Activated CD4-positive, alpha-beta T cell treated with anti-CD3 and anti-CD28 coated beads, Interleukin-2, amount 50 U/mL, for 4 hours (primary cell): ENCODE measurements around the gene FAM13C.
"Not testable (repeated sequence)": the region's sequence is repeated elsewhere in the genome, so short reads cannot be mapped to it uniquely, and the experiment has no call there.

Experiments used
- DNase-seq, 2 experiments: peaks; one replicate each; pipeline ENCODE4 v3.0.0-alpha.2; 2020

FAM13C gene

DNA sequence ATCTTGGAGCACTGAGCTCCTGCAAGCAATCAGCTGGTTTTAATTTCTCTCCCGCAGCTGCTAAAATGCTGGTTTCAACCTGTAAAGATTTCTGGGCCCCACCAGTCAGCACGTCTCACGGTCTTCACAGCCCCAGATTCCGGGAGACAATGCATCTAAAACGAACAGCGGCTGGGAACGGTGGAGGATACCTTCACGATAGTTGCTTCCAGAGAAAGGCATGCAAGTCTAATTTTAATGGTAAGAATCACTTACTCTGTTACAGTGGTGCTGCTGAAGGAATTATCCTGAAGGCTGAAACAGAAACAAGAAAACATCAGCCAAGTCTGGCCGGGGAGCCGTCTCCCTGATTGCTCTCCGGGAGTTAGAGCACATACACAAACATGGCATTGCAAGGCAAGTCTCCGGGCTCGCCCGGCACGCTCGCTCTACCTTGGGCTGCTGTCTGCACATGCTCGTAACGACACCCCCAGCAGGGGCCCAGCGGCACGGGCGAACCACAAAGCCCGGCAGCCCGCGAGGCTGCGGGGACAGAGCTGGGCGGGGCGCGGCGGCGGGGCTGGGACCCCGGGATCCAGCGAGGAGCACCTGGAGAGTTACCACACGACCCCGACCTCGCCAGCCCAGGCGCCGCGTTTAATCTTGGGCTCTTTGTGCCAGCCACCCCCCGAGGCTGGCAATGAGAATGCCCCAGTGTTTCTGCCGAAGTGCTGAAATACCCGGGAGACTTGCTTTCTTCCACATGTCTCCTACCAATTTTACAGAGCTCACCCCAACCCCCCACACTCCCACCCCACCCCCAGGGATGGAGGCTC is at the start of gene FAM13C:
Gene FAM13C, minus strand, starts transcription at position 406 of the 815 bp plus-strand sequence. Its CDS starts 89 bp downstream, at position 317.
- no peak for DNase-seq

DNA sequence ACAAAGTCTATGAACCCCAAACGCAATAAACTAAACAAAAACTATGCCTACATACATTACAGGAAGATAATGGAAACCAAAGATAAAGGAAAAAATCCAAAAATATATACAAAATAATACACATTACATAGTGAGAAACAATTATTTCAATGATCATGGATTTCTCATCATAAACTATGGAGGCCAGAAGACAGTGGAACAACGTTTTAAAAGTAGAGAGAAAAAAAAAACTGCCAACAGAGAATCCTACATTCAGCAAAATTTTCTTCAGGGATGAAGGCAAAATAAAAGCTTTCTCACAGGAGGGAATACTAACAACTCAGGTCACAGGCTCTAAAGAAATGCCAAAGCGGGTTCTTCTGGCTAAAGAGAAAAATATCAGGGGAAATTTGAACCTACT is 42.9 kb upstream of the FAM13C start:
- no peak for DNase-seq

DNA sequence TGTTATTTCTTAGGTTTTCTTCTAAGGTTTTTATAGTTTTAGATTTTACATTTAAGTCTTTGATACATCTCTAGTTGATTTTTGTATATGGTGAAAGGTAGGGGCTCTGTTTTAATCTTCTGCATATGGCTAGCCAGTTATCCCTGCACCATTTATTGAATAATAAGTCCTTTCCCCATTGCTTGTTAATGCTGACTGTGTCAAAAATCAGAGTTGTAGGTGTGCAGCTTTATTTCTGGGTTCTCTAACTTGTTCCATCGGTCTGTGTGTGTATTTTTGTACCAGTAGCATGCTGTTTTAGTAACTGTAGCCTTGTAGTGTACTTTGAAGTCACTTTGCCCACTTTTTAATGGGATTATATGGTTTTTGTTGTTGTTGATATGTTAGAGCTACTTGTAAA is 37.9 kb upstream of the FAM13C start:
- no peak for DNase-seq

DNA sequence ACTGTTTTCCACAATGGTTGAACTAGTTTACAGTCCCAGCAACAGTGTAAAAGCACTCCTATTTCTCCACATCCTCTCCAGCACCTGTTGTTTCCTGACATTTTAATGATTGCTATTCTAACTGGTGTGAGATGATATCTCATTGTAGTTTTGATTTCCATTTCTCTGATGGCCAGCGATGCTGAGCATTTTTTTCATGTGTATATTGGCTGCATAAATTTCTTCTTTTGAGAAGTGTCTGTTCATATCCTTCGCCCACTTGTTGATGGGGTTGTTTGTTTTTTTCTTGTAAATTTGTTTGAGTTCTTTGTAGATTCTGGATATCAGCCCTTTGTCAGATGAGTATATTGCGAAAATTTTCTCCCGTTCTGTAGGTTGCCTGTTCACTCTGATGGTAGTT is 37.0 kb upstream of the FAM13C start:
- DNase-seq, result not testable (repeated sequence)

DNA sequence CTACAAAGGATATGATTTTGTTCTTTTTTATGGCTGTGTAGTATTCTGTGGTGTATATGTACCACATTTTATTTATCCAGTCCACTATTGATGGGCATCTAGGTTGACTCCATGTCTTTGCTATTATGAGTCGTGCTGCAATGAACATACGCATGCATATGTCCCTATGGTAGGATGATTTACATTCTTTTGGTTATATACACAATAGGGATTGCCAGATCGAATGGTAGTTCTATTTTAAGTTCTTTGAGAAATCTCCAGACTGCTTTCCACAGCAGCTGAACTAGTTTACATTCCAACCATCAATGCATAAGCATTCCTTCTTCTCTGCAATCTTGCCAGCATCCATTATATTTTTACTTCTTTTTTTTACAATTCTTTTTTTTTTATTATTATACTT is 35.6 kb upstream of the FAM13C start:
- DNase-seq, result no peak

DNA sequence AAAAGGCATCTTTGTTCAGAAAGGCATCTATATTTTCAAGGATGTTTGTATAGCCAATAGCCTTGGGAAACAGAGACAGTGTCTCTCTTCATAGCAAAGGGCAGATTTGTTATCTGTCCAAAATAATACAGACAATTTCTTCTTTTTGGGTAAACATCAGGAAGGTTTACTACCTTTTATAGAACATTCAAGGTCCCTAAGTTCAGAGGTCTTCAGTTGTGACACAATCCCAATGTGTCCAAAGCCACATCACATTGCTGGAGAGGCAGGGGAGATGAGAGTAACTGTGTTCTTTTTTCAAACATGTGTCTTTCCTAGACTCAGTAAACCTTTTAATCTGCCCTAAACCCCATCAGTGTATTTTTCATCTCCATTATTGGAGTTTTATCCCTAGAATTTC is 33.6 kb upstream of the FAM13C start:
- no peak for DNase-seq

DNA sequence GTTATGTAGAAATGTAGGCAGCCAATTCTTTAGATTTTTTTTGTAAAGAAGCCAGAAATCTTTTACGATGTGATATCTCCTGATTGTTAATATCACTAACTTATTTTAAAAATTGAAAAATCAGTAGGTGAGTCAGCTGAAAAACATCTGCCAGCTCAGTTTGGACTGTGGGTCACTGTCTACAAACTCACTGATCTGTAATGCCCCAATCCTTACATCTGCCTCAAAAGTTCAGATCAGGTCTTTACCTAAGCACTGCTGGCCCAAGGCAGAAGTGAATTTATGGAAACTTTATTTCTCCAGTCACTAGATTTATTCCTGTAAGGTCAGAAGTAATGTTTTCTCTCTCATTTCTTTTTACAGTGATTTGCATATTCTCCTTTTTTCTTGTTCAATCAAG is 31.0 kb upstream of the FAM13C start:
- no peak for DNase-seq

DNA sequence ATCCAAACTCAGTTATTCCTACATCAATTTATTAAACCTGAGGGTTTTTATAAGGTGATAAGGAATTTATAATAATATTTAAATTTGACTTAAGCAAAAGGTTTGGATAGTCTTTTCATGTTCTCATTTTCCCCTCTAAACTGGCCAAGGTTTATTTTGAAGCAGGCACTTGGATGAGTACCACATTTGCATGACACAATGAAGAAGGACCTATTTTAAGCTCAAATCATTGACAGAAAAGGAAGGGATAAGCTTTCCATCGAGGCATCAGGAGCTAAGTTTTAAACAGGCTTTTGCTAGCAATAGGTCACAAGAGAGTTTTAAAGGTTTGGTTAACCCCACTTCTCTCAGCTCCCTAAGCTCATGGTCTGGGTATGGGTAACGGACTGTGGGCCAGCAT is 28.7 kb upstream of the FAM13C start:
- no peak for DNase-seq

DNA sequence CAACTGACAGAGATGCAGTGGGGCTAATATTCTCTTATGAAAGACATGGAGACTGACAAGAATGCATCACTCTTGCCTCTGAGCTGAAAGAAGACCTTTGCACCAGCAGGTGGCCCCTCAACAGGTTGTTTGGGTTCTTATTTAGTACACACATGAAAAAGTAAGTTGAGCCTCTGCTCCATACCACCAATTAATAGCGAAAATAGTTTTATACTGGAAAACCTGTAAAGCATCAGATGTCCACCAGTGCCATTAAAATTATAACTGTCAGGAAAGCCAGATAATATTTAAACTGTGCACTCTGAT is 26.3 kb upstream of the FAM13C start:
- DNase-seq, result no peak

DNA sequence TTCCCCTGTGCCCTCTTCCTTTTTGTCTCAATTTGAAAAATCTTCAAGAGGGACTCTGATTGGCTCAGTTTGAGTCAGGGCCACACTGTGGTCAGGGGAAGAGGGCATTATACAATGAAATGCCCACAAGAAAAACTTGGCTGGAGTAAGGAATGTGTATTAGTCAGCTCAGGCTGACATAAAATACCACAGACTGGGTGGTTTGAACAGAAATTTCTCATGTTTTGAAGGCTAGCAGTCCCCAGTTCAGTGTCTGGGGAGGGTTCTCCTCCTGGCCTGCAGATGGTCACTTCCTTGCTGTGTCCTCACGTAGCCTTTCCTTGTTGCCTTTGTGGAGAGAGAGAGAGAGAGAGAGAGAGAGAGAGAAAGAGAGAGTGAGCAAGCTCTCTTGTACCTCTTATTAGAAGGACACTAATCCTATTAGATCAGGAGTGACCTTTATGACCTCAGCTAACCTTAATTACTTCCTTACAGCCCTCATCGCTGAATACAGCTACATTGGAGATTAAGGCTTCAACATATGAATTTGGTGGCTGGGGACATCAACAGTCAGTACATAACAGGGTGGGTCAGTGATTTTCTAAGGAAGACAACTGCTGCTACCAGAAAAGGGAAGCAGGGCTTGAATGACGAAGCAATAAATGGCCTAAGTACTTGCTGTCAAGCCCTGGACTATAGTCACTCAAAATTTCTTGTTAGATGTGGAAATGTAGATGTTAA is 25.8 kb upstream of the FAM13C start:
- DNase-seq, result no peak

DNA sequence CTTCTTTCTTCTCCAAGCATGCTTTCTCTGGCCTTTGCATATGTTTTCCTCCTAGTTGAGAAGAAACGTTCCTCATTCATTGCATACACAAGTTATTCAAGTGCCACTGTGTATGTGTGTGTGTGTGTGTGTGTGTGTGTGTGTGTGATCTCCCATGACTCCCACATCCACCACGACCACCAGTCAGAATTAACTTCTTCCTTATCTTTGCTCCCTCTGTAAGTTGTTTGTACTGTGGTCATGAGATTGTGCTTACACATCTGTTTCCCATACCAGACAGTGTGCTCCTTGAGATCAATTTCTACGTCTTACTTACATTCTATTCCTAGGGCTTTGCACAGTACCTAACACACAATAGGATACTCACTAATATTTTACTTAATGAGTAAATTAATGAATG is 22.4 kb upstream of the FAM13C start:
- no peak for DNase-seq

DNA sequence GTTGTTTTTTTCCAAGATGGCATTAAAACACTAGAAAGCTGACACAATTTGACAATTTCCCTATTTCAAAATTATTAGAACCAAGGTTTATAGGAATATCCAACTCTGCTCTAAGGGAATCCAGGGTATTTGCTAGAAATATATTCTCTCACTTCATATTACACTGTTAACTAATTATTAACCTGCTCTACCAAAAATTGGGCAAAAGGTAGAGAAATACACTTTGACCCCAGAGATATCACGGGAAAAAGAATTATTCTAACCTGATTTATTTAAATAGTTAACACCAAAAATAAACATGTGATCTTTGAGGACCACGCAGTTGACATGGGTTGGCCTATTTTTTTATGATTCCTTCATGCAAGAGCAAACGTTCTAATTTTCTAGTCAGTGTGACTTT is 21.6 kb upstream of the FAM13C start:
- no peak for DNase-seq

DNA sequence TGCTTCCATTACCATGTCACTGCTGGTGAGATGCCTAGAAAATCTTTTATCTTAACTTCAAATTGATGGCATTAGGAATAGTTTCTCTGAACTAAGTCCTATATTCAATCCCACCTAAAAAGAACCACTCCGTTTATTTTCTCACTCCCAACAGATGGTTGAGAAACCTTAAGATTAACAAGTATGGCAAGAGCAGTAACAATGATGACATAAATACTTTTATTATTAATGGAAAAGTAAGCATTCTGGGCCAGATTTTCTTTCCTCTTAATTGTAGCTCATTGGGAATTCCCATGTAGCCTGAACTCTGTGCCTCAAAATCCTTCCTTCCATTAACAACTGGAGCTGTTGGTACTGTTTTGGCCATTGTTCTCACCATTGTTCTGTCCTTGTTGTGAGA is 21.1 kb upstream of the FAM13C start:
- DNase-seq, result no peak

DNA sequence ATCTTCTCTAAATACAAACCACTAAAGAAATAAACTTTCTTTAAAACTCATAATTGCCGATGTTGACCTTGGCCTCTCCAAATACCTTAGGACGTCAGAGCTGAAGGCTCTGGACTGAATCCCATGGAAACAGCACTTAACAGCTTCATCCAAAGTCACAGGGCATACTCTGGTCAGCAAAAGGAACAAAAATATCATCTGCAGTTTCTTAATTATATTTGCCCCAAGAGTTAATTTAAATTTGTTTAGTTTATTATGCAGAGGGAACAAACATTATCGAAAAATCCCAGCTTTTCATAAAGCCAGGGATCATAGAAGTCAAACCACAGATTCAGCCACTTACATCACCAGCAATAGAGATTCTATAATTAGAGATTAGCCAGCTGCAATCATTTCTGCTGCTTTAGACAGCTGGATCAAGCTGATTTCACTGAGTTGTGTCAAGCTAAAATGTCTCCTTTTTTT is 20.5 kb upstream of the FAM13C start:
- no peak for DNase-seq

DNA sequence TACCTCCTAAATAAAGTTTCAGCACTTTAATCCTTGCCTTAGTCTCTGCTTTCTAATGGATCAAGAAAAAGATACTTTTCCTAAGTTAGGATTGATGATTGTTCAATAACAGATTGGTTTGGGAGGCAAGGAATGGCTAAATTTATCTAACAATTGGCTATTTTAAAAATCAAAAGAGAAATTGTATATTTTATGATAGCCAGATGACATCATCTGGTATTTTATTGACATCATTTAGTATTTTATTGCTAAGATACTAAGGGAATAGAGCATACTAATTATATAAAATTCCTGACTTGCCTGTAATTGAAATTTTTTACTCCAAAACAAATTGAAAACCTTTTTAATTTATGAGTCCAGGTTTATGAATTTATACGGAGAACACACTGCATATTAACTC is 19.3 kb upstream of the FAM13C start:
- no peak for DNase-seq

DNA sequence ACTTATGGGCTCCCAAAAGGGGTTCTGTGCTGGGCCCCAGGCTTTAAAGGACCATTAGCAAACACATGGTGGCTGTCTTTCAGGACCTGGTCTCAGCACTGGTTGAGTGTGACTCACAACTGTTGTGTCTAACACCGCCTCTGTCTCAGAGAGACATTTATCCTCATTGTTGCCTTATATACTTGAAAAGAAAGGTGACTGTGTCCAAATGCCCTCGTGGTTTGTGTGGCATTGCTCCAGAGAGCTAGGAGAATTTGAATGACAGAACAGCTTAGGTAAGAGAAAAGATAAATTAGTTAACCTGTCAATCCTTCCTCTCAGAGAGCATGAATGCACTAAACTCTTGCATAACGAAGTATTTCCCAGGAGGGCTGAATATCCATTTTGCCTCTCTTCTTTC is 14.5 kb upstream of the FAM13C start:
- DNase-seq, result no peak

DNA sequence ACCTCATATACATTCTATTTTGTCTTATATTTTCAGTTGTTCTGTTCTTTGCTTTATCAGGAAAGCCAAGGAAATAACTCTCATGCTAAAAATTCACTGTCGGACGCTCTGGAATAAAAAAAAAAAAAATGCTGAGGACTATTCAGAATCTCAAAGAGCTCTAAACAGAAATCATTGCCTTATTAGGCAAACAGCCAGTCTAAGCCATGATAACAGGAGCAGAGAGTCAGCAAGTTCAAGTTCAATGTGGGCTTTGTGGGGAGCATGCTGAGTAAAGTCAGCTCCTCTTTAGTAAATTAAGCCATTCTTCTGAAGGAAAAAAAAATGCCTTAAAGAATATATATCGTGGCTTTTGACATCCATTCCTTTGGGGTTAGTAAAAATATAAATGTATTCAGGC is 13.6 kb upstream of the FAM13C start:
- no peak for DNase-seq

DNA sequence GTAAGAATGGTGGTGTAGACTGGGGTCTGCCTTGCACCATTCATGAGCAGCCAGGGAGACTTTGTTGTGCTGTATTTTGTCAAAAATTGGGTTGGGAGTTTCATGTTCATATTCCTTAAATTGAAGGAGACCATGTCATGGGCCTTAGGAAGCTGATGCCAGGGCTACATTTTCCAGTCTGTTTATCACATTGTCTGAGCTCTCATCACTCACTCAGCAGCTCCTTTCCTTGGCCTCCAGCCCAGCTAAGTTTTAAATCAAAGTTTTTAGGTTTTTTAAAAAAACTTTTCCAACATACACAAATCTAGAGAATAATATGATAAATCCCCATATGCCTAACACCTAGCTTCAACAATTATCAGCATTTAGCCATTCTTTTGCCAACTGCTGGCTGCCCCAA is 12.6 kb upstream of the FAM13C start:
- DNase-seq, result no peak

DNA sequence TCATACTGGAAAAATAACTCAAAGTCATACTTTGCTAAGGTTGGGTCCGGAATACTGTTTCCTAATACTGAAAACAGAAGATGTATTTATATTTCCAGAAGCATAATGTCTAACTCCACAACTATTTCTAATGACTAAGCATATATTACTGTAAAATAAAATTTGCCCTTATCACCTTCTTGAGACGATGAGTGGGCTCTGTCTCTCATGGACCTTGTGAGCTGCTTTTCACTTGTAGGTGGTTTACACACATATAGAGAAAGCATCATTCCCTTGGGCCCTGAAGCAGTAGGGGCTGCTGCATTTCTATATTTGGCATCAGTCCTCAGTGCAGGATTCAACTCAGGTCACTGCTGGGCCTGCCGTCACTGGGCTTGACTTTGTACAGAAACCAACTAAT is 10.7 kb upstream of the FAM13C start:
- no peak for DNase-seq

DNA sequence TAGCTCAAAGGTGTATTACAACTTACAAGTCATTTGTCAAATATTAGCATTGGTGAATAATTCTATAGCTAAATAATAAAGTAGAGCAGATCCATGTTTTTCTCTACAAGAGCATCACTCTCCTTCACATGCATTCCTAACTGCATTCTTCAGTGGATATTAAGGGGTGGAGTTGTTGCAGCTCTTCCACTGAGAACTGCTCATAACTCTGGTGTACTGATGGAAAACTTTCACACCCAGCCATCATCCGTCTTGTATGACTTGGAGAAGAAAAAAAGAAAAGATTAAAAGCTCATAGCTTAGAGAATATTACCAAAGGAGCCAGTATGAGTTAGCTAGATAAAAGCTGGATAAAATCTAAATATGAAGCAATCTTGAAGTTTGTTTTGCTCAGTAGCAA is 10.2 kb upstream of the FAM13C start:
- DNase-seq, result no peak

DNA sequence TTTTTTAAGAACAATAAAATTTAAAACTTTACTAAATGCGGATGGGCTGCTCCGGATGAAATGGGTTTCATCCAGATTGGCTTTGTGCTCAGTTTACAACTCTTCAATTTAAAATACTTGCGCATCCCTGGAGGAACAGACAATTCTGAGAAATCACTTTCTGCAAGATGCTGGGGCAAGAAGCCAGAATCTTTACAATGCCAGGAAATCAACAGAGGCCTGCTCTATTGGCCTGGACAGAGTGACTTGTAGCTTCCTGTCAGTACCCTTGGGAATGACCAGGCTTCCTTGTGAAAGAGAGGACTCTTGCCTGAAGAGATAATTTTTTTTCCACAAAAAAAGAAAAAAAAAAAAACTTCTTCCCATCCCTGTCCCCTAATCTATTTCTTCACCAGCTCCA is 3.9 kb upstream of the FAM13C start:
- DNase-seq, result no peak

DNA sequence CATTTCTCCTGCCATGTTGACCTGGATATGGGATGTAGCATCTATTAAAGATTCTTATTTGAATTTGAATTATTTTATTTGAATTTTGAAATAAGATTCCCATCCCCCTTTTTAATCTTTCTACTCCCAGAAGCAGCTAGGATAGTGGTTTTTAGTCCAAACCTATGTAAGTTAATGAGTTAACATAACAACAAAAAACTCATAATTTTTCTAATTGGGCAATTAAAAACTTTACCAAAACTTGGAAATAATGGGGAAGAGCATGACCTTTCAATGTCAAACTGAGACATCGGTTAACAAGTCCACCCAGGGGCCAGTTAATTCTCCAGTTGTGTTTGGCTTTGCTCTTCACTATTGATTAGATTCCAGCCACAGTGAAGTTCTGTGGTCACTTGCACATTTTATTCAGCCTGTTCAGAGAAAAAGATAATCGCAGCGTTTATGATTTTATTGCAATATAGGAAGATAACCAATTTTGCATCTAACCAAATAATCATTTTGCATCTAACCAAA is 1.2 kb upstream of the FAM13C start:
- no peak for DNase-seq

DNA sequence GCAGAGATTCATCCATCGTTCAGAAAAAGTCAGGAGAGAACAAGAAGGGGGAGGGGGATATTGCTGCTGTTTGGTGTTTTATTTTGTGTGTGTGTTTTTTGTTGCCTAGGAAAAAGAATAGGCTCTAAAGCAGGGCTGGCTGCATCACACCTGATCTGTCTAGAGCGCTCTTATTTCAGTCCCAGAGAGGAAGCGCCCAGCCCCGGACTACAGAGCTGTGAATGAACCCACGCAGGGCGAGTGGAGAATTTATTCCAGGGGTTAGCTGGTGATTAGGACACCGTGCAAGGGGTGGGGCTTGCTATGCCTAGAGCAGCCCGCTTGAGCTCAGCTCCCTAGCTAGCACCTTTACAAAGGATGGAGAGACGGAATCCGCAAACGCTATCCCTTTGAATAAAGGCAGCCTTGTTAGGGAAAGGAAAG is 621 bp upstream of the FAM13C start:
- no peak for DNase-seq

DNA sequence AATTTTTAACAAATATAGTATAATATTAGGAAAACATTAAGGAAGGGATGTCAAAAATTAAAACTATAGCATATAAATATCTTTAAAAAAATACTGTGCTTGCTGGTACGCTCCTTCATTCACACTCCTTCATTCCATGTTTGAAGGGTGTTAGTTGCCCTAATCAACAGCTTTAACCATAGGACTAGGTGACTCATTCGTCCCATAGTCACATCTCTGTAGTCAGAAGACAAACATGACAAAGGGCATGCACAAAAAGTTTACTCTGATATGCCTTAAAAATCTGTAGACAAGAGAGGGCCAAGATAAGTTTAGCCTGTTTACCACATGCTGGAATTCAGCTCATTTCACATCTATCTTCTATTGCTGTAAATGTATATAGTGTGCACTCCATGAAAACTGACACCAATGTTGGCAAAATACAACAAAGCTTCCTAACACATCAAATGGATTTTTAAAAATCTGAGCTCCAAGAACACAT is 646 bp downstream of the FAM13C start:
- no peak for DNase-seq
